ENCODE data around the gene ARFGAP3. TPM values are rescaled to one million over a fixed set of nuclear protein-coding genes. Genes with fewer than 3 reads are reported as not detected.

ARFGAP3 gene
- total RNA-seq, 1 donor from 2014 or later, result 29.3 TPM

GRCh38 chr22:42873356-42873755, 16.3 kb upstream of the ARFGAP3 start:
- Mint-ChIP-seq H3K4me1 (ENCODE audit: unreplicated experiment) (no peaks in the 10 kb centered on the region), H3K27ac (no peak overlapping the region), H3K36me3 (no peaks in the 10 kb centered on the region), H3K9me3 (no peaks in the 10 kb centered on the region), H3K27me3 (no peaks in the 10 kb centered on the region), H3K4me3 (no peak overlapping the region)
- no peak for TF ChIP-seq CTCF (conservative IDR thresholded peaks at IDR 0.05)
- no peak for DNase-seq (ENCODE audit: extremely low spot score, unreplicated experiment)

GRCh38 chr22:42872821-42873220, 15.7 kb upstream of the ARFGAP3 start:
- no peaks in the 10 kb centered on the region for H3K27me3 Mint-ChIP-seq
- H3K4me1 Mint-ChIP-seq (ENCODE audit: unreplicated experiment), result no peaks in the 10 kb centered on the region
- no peak overlapping the region for H3K27ac Mint-ChIP-seq
- H3K4me3 Mint-ChIP-seq, result no peak overlapping the region
- H3K9me3 Mint-ChIP-seq, result no peaks in the 10 kb centered on the region
- H3K36me3 Mint-ChIP-seq, result no peaks in the 10 kb centered on the region
- DNase-seq (ENCODE audit: extremely low spot score, unreplicated experiment), result no peak
- TF ChIP-seq CTCF (conservative IDR thresholded peaks at IDR 0.05), result no peak

- DNase-seq (ENCODE audit: extremely low spot score, unreplicated experiment), result no peak
- H3K9me3 Mint-ChIP-seq, result no peaks in the 10 kb centered on the region
- no peaks in the 10 kb centered on the region for H3K36me3 Mint-ChIP-seq
- H3K4me3 Mint-ChIP-seq, result no peak overlapping the region
- H3K4me1 Mint-ChIP-seq (ENCODE audit: unreplicated experiment), result no peaks in the 10 kb centered on the region
- H3K27ac Mint-ChIP-seq, result no peak overlapping the region
- TF ChIP-seq CTCF (conservative IDR thresholded peaks at IDR 0.05), result no peak
- H3K27me3 Mint-ChIP-seq, result no peaks in the 10 kb centered on the region
These were observed 14.3 kb upstream of the ARFGAP3 start for GRCh38 chr22:42871146-42872050.

GRCh38 chr22:42869888-42870480, 12.9 kb upstream of the ARFGAP3 start:
- Mint-ChIP-seq H3K27ac (no peak overlapping the region), H3K27me3 (no peaks in the 10 kb centered on the region), H3K36me3 (no peaks in the 10 kb centered on the region), H3K4me3 (no peak overlapping the region), H3K4me1 (ENCODE audit: unreplicated experiment) (no peaks in the 10 kb centered on the region), H3K9me3 (no peaks in the 10 kb centered on the region)
- DNase-seq (ENCODE audit: extremely low spot score, unreplicated experiment), result no peak
- TF ChIP-seq CTCF (conservative IDR thresholded peaks at IDR 0.05), result no peak

GRCh38 chr22:42869463-42869862, 12.4 kb upstream of the ARFGAP3 start:
- H3K36me3 Mint-ChIP-seq, result no peaks in the 10 kb centered on the region
- no peak for TF ChIP-seq CTCF (conservative IDR thresholded peaks at IDR 0.05)
- no peaks in the 10 kb centered on the region for H3K4me1 Mint-ChIP-seq (ENCODE audit: unreplicated experiment)
- no peaks in the 10 kb centered on the region for H3K9me3 Mint-ChIP-seq
- DNase-seq (ENCODE audit: extremely low spot score, unreplicated experiment), result no peak
- no peak overlapping the region for H3K4me3 Mint-ChIP-seq
- H3K27me3 Mint-ChIP-seq, result no peaks in the 10 kb centered on the region
- H3K27ac Mint-ChIP-seq, result no peak overlapping the region

Data from type B pancreatic cell (in vitro differentiated cells).